D341Med (cell line): ENCODE data around the gene HYAL3.

Experiments
- DNase-seq: peaks from one replicate; pipeline ENCODE4 v3.0.0; 2012; ENCODE audit warnings: low spot score

The HYAL3 gene

GRCh38 chr3:50327943-50328691, 28.9 kb upstream of the HYAL3 start, which contains the start of gene TUSC2:
Gene TUSC2, minus strand, starts transcription at chr3:50328223. Its CDS starts 124 bp downstream, at chr3:50328099.
- peak; percentile 97 for DNase-seq

GRCh38 chr3:50327129-50327528, 27.9 kb upstream of the HYAL3 start:
- no peak for DNase-seq

GRCh38 chr3:50326182-50326541, 27.0 kb upstream of the HYAL3 start:
- no peak for DNase-seq

- no peak for DNase-seq
Measured at GRCh38 chr3:50325497-50326181, 26.4 kb upstream of the HYAL3 start.

GRCh38 chr3:50325113-50325480, 25.9 kb upstream of the HYAL3 start:
- no peak for DNase-seq

- peak; percentile 80 for DNase-seq
Measured at GRCh38 chr3:50324351-50325112, 25.3 kb upstream of the HYAL3 start.

GRCh38 chr3:50323614-50324199, 24.5 kb upstream of the HYAL3 start:
- no peak for DNase-seq

- DNase-seq, result no peak
Measured at GRCh38 chr3:50323092-50323600, 23.9 kb upstream of the HYAL3 start.

- DNase-seq, result no peak
Measured at GRCh38 chr3:50322386-50323091, 23.3 kb upstream of the HYAL3 start, which contains the start of gene HYAL2. Gene HYAL2, minus strand, starts transcription at chr3:50322745. Its CDS starts 2,256 bp downstream, at chr3:50320489.

- no peak for DNase-seq
Measured at GRCh38 chr3:50322115-50322385, 22.8 kb upstream of the HYAL3 start.

GRCh38 chr3:50321336-50322114, 22.3 kb upstream of the HYAL3 start:
- peak; percentile 94 for DNase-seq

GRCh38 chr3:50320853-50321335, 21.7 kb upstream of the HYAL3 start:
- peak; percentile 93 for DNase-seq

- no peak for DNase-seq
Measured at GRCh38 chr3:50319894-50320625, 20.9 kb upstream of the HYAL3 start.

GRCh38 chr3:50319181-50319893, 20.1 kb upstream of the HYAL3 start:
- no peak for DNase-seq

- DNase-seq, result no peak
Measured at GRCh38 chr3:50318615-50319014, 19.4 kb upstream of the HYAL3 start.

- no peak for DNase-seq
Measured at GRCh38 chr3:50318163-50318562, 19.0 kb upstream of the HYAL3 start.

GRCh38 chr3:50317300-50317699, 18.1 kb upstream of the HYAL3 start:
- DNase-seq, result no peak

GRCh38 chr3:50316657-50317242, 17.5 kb upstream of the HYAL3 start:
- DNase-seq, result no peak

- no peak for DNase-seq
Measured at GRCh38 chr3:50314816-50315215, 15.6 kb upstream of the HYAL3 start.
